Measurements from ENCODE around the gene PRSS36. TPM values are rescaled to one million over a fixed set of nuclear protein-coding genes. Genes with fewer than 3 reads are reported as not detected.

PRSS36 gene
- total and polyA plus RNA-seq, 9 of the 15 experiments (the other 6 are each of a cell fraction or from before 2014, with no cell fraction given): 0.09 to 1.2 (median 0.54) TPM; not detected in 2

- peak; percentile 78 for TF ChIP-seq RBFOX2 (IDR thresholded peaks at IDR 0.05; ENCODE audit: low read depth, low read length)
- no peak for TF ChIP-seq SIN3B (IDR thresholded peaks at IDR 0.05; ENCODE audit: low read depth)
- no peak for TF ChIP-seq CTCFL (IDR thresholded peaks at IDR 0.05; ENCODE audit: borderline replicate concordance, insufficient read depth, low read depth, low read length, poor library complexity, severe bottlenecking)
- TF ChIP-seq NR0B1 (IDR thresholded peaks at IDR 0.05; ENCODE audit: partially characterized antibody): no peak
- TF ChIP-seq PML (IDR thresholded peaks at IDR 0.05; ENCODE audit: low read length): no peak
- no peak for TF ChIP-seq SRSF7 (optimal IDR thresholded peaks at IDR 0.05; ENCODE audit: low read depth, low read length)
- TF ChIP-seq XRCC5 (IDR thresholded peaks at IDR 0.05; ENCODE audit: low read depth, low read length): no peak
- TF ChIP-seq RBM22 (IDR thresholded peaks at IDR 0.05; ENCODE audit: low read depth, low read length, poor library complexity, severe bottlenecking): peak; percentile 87
- TF ChIP-seq ZBTB9 (CRISPR knock-in tag; IDR thresholded peaks at IDR 0.05): no peak
- TF ChIP-seq DACH1 (IDR thresholded peaks at IDR 0.05; ENCODE audit: partially characterized antibody): no peak
- TF ChIP-seq ZBTB43 (CRISPR knock-in tag; IDR thresholded peaks at IDR 0.05): no peak
- TF ChIP-seq POLR2G (IDR thresholded peaks at IDR 0.05; ENCODE audit: low read depth, low read length): peak; percentile 64
These were observed 35.0 kb upstream of the PRSS36 start (continued) for GRCh38 chr16:31184888-31185287.

All from K562 (cell line).